Peyer's patch (tissue), 4 donors: ENCODE measurements around the gene ITIH5. TPM values are rescaled to one million over a fixed set of nuclear protein-coding genes. Genes with fewer than 3 reads are reported as not detected.

Experiments
- DNase-seq, 3 donors: peaks; one replicate each; pipeline ENCODE4 v3.0.0-alpha.2; 2017 to 2019
- H3K27ac ChIP-seq, 4 donors: fragments of 200-600 bp; sonication (generic); one replicate each; pipeline ENCODE4 v1.5.1; 2016 to 2019
- H3K27me3 ChIP-seq, 2 donors: fragments of 200-600 bp; sonication (generic); one replicate each; pipeline ENCODE4 v1.5.1; 2019
- H3K36me3 ChIP-seq, 3 donors: fragments of 200-600 bp; sonication (generic); one replicate each; pipeline ENCODE4 v1.5.1; 2016 to 2019
- H3K4me1 ChIP-seq, 4 donors: fragments of 200-600 bp; sonication (generic); one replicate each; pipeline ENCODE4 v1.5.1; 2016 to 2019
- H3K4me3 ChIP-seq, 4 donors: fragments of 200-600 bp; sonication (generic); 1 replicate in 3 of 4; 2 replicates in 1 of 4; pipeline ENCODE4 v1.5.1; 2016 to 2019; ENCODE audit warnings: mild to moderate bottlenecking in 1 of 4
- H3K9me3 ChIP-seq, 4 donors: fragments of 200-600 bp; sonication (generic); one replicate each; pipeline ENCODE4 v1.5.1; 2016 to 2019; ENCODE audit warnings: mild to moderate bottlenecking in 1 of 4
- POLR2A ChIP-seq, 2 donors: fragments of 450-650 bp; IDR thresholded peaks; one replicate each; pipeline ENCODE4 v1.5.1; 2017; ENCODE audit warnings: antibody characterized with exemption in 2 of 2, mild to moderate bottlenecking in 2 of 2, moderate library complexity in 2 of 2
- total RNA-seq, 4 donors: library from RNA; depleted of rRNA; stranded (reverse); fragments of >200 nt; gene quantifications; one replicate each; pipeline ENCODE4 v1.1.0, GENCODE V29; 2016
- TF ChIP-seq, protein P1 (sequence below), 6 experiments: fragments of 450-650 bp in 4 of 6; fragments of 200-600 bp in 2 of 6; sonication (generic) in 1 of 6; IDR thresholded peaks; one replicate each; pipeline ENCODE4 v1.5.1; 2017 to 2019; ENCODE audit warnings: antibody characterized with exemption in 6 of 6, mild to moderate bottlenecking in 3 of 6, moderate library complexity in 1 of 6

Gene ITIH5
- total RNA-seq, 4 donors from 2014 or later, result 1.9 to 29.7 (median 4.9) TPM

DNA sequence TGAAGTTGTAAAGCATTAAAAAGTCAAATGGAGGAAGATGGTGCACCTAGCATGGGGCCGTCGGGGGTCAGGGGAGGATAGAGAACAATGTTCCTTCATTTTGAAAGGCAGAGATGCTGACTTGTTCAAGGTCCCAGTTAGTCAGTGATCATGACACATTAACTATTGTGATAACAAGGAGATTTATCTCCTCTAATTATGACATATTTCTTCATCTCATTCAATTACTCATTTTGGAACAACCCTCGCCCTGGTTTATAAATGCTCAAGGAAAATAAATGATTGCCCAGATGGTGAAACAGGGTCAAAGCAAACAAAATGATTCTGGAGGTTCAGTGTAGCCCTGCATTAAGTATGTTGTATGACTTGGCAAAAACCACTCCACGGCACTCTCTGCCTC is 106.2 kb downstream of the ITIH5 start:
- H3K9me3 ChIP-seq, result no peaks in the 10 kb centered on the region
- H3K27me3 ChIP-seq, result no peaks in the 10 kb centered on the region
- no peak for DNase-seq
- H3K36me3 ChIP-seq, result no peaks in the 10 kb centered on the region
- no peak overlapping the region for H3K4me3 ChIP-seq
- TF ChIP-seq POLR2A (IDR thresholded peaks at IDR 0.05), result no peak
- TF ChIP-seq, protein P1, sequence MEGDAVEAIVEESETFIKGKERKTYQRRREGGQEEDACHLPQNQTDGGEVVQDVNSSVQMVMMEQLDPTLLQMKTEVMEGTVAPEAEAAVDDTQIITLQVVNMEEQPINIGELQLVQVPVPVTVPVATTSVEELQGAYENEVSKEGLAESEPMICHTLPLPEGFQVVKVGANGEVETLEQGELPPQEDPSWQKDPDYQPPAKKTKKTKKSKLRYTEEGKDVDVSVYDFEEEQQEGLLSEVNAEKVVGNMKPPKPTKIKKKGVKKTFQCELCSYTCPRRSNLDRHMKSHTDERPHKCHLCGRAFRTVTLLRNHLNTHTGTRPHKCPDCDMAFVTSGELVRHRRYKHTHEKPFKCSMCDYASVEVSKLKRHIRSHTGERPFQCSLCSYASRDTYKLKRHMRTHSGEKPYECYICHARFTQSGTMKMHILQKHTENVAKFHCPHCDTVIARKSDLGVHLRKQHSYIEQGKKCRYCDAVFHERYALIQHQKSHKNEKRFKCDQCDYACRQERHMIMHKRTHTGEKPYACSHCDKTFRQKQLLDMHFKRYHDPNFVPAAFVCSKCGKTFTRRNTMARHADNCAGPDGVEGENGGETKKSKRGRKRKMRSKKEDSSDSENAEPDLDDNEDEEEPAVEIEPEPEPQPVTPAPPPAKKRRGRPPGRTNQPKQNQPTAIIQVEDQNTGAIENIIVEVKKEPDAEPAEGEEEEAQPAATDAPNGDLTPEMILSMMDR (IDR thresholded peaks at IDR 0.05), result no peak
- H3K4me1 ChIP-seq, result peaks cover 0 to 5% (median 0%) of the 10 kb centered on the region in 4 donors
- peak overlapping the region in 1 of 4 donors; percentile 48 for H3K27ac ChIP-seq

DNA sequence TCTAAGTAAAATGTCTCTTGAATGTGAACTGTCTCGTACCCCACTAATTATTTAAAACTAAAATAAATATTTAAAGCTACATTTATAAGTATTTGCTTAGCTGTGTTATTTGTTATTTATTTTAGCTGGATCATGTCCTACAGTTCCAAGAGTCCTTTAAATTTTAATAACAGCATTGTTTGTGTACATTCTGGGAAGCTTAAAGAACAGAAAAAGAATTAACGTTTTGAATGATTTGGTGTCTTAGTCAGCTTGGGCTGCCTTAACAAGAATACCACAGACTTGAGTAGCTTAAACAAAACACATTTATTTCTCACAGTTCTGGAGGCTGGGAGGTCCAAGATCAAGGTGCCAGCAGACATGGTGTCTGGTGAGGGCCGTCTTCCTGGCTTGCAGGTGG is 107.4 kb downstream of the ITIH5 start:
- TF ChIP-seq, protein P1 (IDR thresholded peaks at IDR 0.05), result no peak
- TF ChIP-seq POLR2A (IDR thresholded peaks at IDR 0.05), result no peak
- H3K27ac ChIP-seq, result peak overlapping the region in 2 of 4 donors; percentile 5 to 8

DNA sequence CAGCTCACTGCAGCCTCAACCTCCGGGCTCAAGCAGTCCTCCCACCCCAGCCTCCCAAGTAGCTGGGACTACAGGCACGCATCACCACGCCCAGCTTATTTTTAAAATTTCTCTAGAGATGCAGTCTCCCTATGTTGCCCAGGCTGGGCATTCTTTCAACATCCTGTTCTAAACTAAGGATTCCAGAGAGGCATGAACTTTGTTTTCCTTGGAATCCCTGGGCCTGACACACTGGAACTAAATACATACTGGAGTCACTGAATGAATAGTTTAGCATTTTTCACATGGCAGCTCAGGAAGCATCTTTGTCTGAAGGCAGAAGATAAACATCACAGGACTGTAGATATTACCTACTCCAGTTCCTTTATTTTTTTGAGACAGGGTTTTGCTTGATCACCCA is 108.7 kb downstream of the ITIH5 start:
- H3K4me1 ChIP-seq, result no peaks in the 10 kb centered on the region
- no peak for DNase-seq
- H3K36me3 ChIP-seq, result no peaks in the 10 kb centered on the region
- no peak overlapping the region for H3K4me3 ChIP-seq
- TF ChIP-seq POLR2A (IDR thresholded peaks at IDR 0.05), result no peak
- TF ChIP-seq, protein P1 (IDR thresholded peaks at IDR 0.05), result no peak
- no peaks in the 10 kb centered on the region for H3K9me3 ChIP-seq
- H3K27ac ChIP-seq, result no peak overlapping the region
- H3K27me3 ChIP-seq, result no peaks in the 10 kb centered on the region

More for the DNA sequence above, 107.4 kb downstream of the ITIH5 start:
- H3K9me3 ChIP-seq, result no peaks in the 10 kb centered on the region
- no peaks in the 10 kb centered on the region for H3K27me3 ChIP-seq
- peaks cover 0 to 5% (median 0%) of the 10 kb centered on the region in 4 donors for H3K4me1 ChIP-seq
- no peak for DNase-seq
- no peaks in the 10 kb centered on the region for H3K36me3 ChIP-seq
- H3K4me3 ChIP-seq, result no peak overlapping the region

DNA sequence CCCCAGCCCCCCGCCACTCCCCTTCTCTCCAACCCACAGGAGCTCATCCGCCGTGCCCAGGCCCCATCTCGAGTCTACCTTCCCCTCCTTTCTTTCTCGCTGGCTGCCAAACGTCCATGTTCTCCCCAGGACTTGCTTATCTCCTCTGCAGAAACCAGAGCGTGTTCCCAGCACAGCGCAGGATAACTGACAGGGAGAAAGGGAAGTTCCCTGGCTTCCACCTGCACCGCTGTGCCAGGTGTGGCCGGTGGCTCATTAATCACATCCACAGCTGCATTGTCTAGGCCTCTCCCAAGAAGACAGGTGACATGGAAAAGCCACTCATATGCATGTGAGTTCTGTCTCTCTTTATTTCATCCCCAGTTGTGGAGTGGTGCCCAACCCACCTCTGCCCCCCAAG is 113.2 kb downstream of the ITIH5 start:
- H3K4me1 ChIP-seq, result no peaks in the 10 kb centered on the region
- no peak overlapping the region for H3K4me3 ChIP-seq
- TF ChIP-seq POLR2A (IDR thresholded peaks at IDR 0.05), result no peak
- TF ChIP-seq, protein P1 (IDR thresholded peaks at IDR 0.05), result no peak
- no peaks in the 10 kb centered on the region for H3K36me3 ChIP-seq
- H3K27ac ChIP-seq, result no peak overlapping the region
- no peaks in the 10 kb centered on the region for H3K9me3 ChIP-seq
- DNase-seq, result no peak
- H3K27me3 ChIP-seq, result no peaks in the 10 kb centered on the region

DNA sequence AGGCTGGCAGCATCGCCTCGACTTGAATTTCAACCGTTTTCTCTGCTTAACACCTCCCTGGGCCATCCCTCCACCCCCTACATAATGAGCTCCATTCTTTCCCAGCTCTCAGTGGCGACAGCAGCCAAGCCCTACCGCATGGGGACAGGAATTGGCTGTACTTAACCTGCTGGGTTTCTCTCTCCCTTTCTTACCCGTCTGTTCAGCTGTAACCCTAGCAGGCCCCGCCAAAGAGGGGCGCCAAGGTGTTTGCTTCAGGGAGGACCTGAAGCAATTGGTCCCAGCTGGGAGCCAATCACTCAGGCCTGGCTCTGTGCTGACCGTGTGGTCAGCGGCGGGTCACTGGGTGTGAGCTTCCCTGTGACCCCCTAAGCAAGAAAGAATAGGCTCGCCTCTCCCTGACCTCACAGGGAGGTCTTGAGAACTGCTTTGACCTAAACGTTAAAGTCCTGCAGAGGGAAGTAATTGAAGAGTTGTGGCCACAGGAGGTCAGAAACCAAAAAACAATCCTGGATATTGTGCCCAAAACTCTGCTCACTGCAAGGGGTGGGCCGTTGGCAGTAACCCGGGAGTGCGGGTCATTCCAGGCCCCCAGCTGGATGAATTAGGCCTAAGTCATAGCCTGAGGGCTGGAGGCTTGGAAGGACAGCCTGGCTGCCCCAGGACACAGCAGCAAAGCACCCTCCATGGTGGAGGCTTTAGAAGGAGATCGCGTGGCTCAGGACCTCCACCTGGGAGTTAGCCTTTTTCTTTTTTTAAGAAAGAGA is 114.6 kb downstream of the ITIH5 start:
- no peak overlapping the region for H3K27ac ChIP-seq
- DNase-seq, result no peak
- no peaks in the 10 kb centered on the region for H3K27me3 ChIP-seq
- TF ChIP-seq, protein P1 (IDR thresholded peaks at IDR 0.05), result no peak
- no peak for TF ChIP-seq POLR2A (IDR thresholded peaks at IDR 0.05)
- no peaks in the 10 kb centered on the region for H3K9me3 ChIP-seq
- H3K4me3 ChIP-seq, result no peak overlapping the region
- H3K4me1 ChIP-seq, result no peaks in the 10 kb centered on the region
- no peaks in the 10 kb centered on the region for H3K36me3 ChIP-seq
